Endothelial cell of umbilical vein (primary cell): ENCODE data around the gene RAPH1. TPM values are rescaled to one million over a fixed set of nuclear protein-coding genes. Genes with fewer than 3 reads are reported as not detected.

Experiments
- BruUV-seq: library from RNA; stranded (reverse); fragments of 400-500 nt; replicated peaks from 2 replicates; lab custom pipeline; 2021; lab: Mats Ljungman, UMichigan
- CTCF ChIA-PET: fragments of 300-600, 350-600 bp; sonication (Branson Sonifier 250); formaldehyde crosslinking; loops from one replicate; lab custom pipeline; 2021; ENCODE audit warnings: antibody characterized with exemption, inconsistent platforms; lab: Charles Lee
- POLR2A ChIA-PET: fragments of 300-600, 350-600 bp; sonication (Branson Sonifier 250); formaldehyde crosslinking; loops from one replicate; lab custom pipeline; 2021; ENCODE audit warnings: antibody characterized with exemption, inconsistent platforms; lab: Charles Lee
- DNase-seq: peaks from one replicate; pipeline ENCODE4 v3.0.0-alpha.2; 2011; ENCODE audit warnings: low read depth, low spot score
- FAIRE-seq: peaks from 2 replicates; lab custom pipeline; 2011; peaks lifted over from hg19 to GRCh38; lab: Jason Lieb, UNC
- H2AFZ ChIP-seq: 2 replicates; pipeline ENCODE4 v1.6.0; 2012; ENCODE audit warnings: low read depth, low read length, control low read depth, inconsistent platforms
- H3K27ac ChIP-seq: 2 replicates; pipeline ENCODE4 v1.5.1; 2011; ENCODE audit warnings: low read depth, mild to moderate bottlenecking, control low read depth, low read length, moderate library complexity; ENCODE audit not compliant: insufficient read depth
- H3K27me3 ChIP-seq, 2 experiments: 2 replicates each; pipeline versions ENCODE4 v1.6.0 to v1.6.1; 2011; ENCODE audit warnings: low read length in 2 of 2, mixed read lengths in 1 of 2; ENCODE audit not compliant: control insufficient read depth in 2 of 2, insufficient read depth in 2 of 2
- H3K36me3 ChIP-seq, 2 experiments: 2 replicates in 1 of 2; 3 replicates in 1 of 2; pipeline ENCODE4 v1.5.1; 2011; ENCODE audit warnings: low read length in 2 of 2, mild to moderate bottlenecking in 1 of 2, moderate library complexity in 1 of 2; ENCODE audit not compliant: control insufficient read depth in 2 of 2, insufficient read depth in 2 of 2; ENCODE audit errors: extremely low read depth in 1 of 2
- H3K4me1 ChIP-seq: 3 replicates; pipeline ENCODE4 v1.5.1; 2011; ENCODE audit warnings: mild to moderate bottlenecking, low read length; ENCODE audit not compliant: control insufficient read depth, insufficient read depth; ENCODE audit errors: extremely low read depth
- H3K4me2 ChIP-seq: 2 replicates; pipeline ENCODE4 v1.6.1; 2011; ENCODE audit warnings: low read length, control low read depth, mixed read lengths; ENCODE audit not compliant: insufficient read depth
- H3K4me3 ChIP-seq, 3 experiments: fragments of 200-600 bp in 1 of 3; sonication (generic), shearing (Covaris generic) in 1 of 3; replicated peaks in 1 of 3; 2 replicates each; pipeline ENCODE4 v1.5.1; 2011 to 2016; ENCODE audit warnings: control low read depth in 3 of 3, low read length in 3 of 3, mild to moderate bottlenecking in 2 of 3, inconsistent platforms in 1 of 3, low read depth in 1 of 3, moderate library complexity in 1 of 3; ENCODE audit not compliant: insufficient read depth in 1 of 3
- H3K79me2 ChIP-seq: 2 replicates; pipeline ENCODE4 v1.6.0; 2012; ENCODE audit warnings: low read length, inconsistent platforms; ENCODE audit not compliant: control insufficient read depth, insufficient read depth
- H3K9ac ChIP-seq: replicated peaks from 2 replicates; pipeline ENCODE3; 2011; ENCODE audit warnings: low read length, control low read depth; ENCODE audit not compliant: insufficient read depth; ENCODE audit errors: extremely low read depth
- H3K9me1 ChIP-seq: replicated peaks from 3 replicates; pipeline ENCODE4 v1.6.0; 2011; ENCODE audit warnings: mild to moderate bottlenecking, low read length; ENCODE audit not compliant: control insufficient read depth, insufficient read depth; ENCODE audit errors: extremely low read depth
- H3K9me3 ChIP-seq: replicated peaks from 2 replicates; pipeline ENCODE4 v1.5.1; 2012; ENCODE audit warnings: low read length, inconsistent platforms; ENCODE audit not compliant: control insufficient read depth, insufficient read depth
- H4K20me1 ChIP-seq: replicated peaks from 2 replicates; pipeline ENCODE3; 2011; ENCODE audit warnings: mild to moderate bottlenecking, low read length; ENCODE audit not compliant: control insufficient read depth, insufficient read depth; ENCODE audit errors: extremely low read depth
- EZH2 ChIP-seq: IDR thresholded peaks from 2 replicates; pipeline ENCODE4 v1.6.1; 2012; ENCODE audit warnings: borderline replicate concordance, low read depth, mild to moderate bottlenecking, moderate library complexity, low read length, inconsistent platforms; ENCODE audit not compliant: severe bottlenecking
- FOS ChIP-seq: IDR thresholded peaks from 2 replicates; pipeline ENCODE4 v1.6.1; 2011; ENCODE audit warnings: mild to moderate bottlenecking, low read length, moderate library complexity, borderline replicate concordance; ENCODE audit not compliant: insufficient read depth
- GATA2 ChIP-seq: IDR thresholded peaks from 2 replicates; pipeline ENCODE4 v1.7.0; 2011; ENCODE audit warnings: low read depth, mild to moderate bottlenecking, moderate library complexity, mixed read lengths, low read length; ENCODE audit not compliant: insufficient read length, insufficient read depth
- JUN ChIP-seq: IDR thresholded peaks from 2 replicates; pipeline ENCODE4 v1.6.1; 2011; ENCODE audit warnings: borderline replicate concordance, low read depth; ENCODE audit not compliant: insufficient read length, insufficient read depth
- MYC ChIP-seq: IDR thresholded peaks from one replicate; pipeline ENCODE4 v1.6.1; 2011; ENCODE audit warnings: mild to moderate bottlenecking, low read depth, low read length
- POLR2A ChIP-seq: IDR thresholded peaks from 2 replicates; pipeline ENCODE4 v1.6.1; 2012; ENCODE audit warnings: low read depth, mild to moderate bottlenecking, control low read depth, low read length
- dilution Hi-C: fragments of 300-500 bp; cut with MboI; formaldehyde crosslinking; loops from one replicate; pipeline ENCODE4 v1.15.0; 2019; ENCODE audit warnings: low sequenced_read_pairs; ENCODE audit not compliant: extremely low pct_ligation_motif_present
- intact Hi-C: fragments of 100-400 bp; cut with micrococcal nuclease; formaldehyde crosslinking; loops from one replicate; pipeline ENCODE4 v1.10.0; 2022
- polyA plus RNA-seq, 4 experiments: library from polyadenylated mRNA; depleted of rRNA in 3 of 4; stranded (reverse) in 3 of 4; unstranded in 1 of 4; fragments of >200 nt; gene quantifications; 2 replicates each; pipeline versions ENCODE4 v1.2.1 to v1.2.3, GENCODE V29; 2011 to 2012; ENCODE audit warnings: missing spikeins in 1 of 4
- total RNA-seq: library from RNA; stranded (reverse); gene quantifications from 2 replicates; pipeline ENCODE4 v1.2.3, GENCODE V29; 2021
- TF ChIP-seq, protein P1 (sequence below), 2 donors: IDR thresholded peaks; 1 replicate in 1 of 2; 2 replicates in 1 of 2; pipeline ENCODE4 v1.5.1; 2011; ENCODE audit warnings: low read length in 2 of 2, mild to moderate bottlenecking in 2 of 2, moderate library complexity in 2 of 2, control low read depth in 1 of 2, inconsistent platforms in 1 of 2, low read depth in 1 of 2; ENCODE audit not compliant: insufficient read depth in 1 of 2; ENCODE audit errors: extremely low read depth in 1 of 2
- TF ChIP-seq, protein P2 (sequence below): IDR thresholded peaks from 2 replicates; pipeline ENCODE4 v1.6.1; 2011; ENCODE audit not compliant: insufficient read depth, insufficient read length

The RAPH1 gene
- total and polyA plus RNA-seq, 2 donors (not counting 3 experiments of a cell fraction or from before 2014, with no cell fraction given) = 5.1 to 59.5 TPM

GRCh38 chr2:203453858-203454451 is 81.1 kb downstream of the RAPH1 start:
- DNase-seq = peak; percentile 67
- Histone ChIP-seq H3K4me1 (no peaks in the 10 kb centered on the region), H3K79me2 (no peaks in the 10 kb centered on the region), H3K9me3 (no peaks in the 10 kb centered on the region), H3K27ac (no peak overlapping the region), H3K36me3 (peaks cover 3 to 15% of the 10 kb centered on the region in 2 experiments), H3K4me3 (no peak overlapping the region), H3K9me1 (no peaks in the 10 kb centered on the region), H3K4me2 (no peak overlapping the region), H3K9ac (no peak overlapping the region), H4K20me1 (no peaks in the 10 kb centered on the region), H3K27me3 (no peaks in the 10 kb centered on the region), H2AFZ (no peak overlapping the region)
- FAIRE-seq = peak; percentile 93
- BruUV-seq = no TSS peak
- ChIA-PET POLR2A (no interaction called here), CTCF (interaction anchor here (0.6 to 3.3 kb wide), 11 partner anchors 12 to 865 kb away, joined by 3 to 28 read pairs (median 5); partner anchors contain the start of gene CYP20A1)
- TF ChIP-seq, protein P1, sequence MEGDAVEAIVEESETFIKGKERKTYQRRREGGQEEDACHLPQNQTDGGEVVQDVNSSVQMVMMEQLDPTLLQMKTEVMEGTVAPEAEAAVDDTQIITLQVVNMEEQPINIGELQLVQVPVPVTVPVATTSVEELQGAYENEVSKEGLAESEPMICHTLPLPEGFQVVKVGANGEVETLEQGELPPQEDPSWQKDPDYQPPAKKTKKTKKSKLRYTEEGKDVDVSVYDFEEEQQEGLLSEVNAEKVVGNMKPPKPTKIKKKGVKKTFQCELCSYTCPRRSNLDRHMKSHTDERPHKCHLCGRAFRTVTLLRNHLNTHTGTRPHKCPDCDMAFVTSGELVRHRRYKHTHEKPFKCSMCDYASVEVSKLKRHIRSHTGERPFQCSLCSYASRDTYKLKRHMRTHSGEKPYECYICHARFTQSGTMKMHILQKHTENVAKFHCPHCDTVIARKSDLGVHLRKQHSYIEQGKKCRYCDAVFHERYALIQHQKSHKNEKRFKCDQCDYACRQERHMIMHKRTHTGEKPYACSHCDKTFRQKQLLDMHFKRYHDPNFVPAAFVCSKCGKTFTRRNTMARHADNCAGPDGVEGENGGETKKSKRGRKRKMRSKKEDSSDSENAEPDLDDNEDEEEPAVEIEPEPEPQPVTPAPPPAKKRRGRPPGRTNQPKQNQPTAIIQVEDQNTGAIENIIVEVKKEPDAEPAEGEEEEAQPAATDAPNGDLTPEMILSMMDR (IDR thresholded peaks at IDR 0.05; ENCODE audit: extremely low read depth in 1 of 2, insufficient read depth in 1 of 2, low read depth in 1 of 2, low read length in 2 of 2) = peak; percentile 49 to 58
- TF ChIP-seq, protein P2, sequence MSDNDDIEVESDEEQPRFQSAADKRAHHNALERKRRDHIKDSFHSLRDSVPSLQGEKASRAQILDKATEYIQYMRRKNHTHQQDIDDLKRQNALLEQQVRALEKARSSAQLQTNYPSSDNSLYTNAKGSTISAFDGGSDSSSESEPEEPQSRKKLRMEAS = no peak
- intact Hi-C loops (loop anchor here (1.0 to 10.0 kb wide), 7 partner anchors 127 to 881 kb away; partner anchors contain the start of genes ABI2, CARF, NBEAL1 and WDR12), dilution Hi-C loops (no loop called here)

DNA sequence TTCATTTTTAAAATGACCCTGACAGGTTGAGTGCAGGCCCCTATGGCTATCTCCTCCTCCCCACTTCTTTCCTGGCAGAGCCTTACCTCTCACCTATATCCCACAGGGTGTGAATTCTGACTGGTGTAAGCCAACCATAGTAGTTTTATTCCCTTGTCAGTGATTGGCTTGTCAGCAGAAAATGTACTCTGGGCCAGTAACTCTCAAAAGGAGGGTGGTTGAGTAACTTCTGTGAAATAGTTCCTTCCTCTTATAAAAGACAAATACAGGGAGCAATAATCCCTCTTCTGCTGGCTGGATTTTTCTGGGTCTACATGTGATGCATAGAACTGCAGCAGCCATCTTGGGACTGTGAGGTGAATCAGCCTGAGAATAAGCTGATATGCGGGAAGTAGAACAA is 83.4 kb downstream of the RAPH1 start:
- Histone ChIP-seq H3K27ac (no peak overlapping the region), H3K9me3 (no peaks in the 10 kb centered on the region), H3K36me3 (peaks cover 3 to 21% of the 10 kb centered on the region in 2 experiments), H3K9ac (no peak overlapping the region), H2AFZ (no peak overlapping the region), H3K79me2 (no peaks in the 10 kb centered on the region), H3K4me1 (peaks cover 2% of the 10 kb centered on the region), H3K27me3 (no peaks in the 10 kb centered on the region), H4K20me1 (no peaks in the 10 kb centered on the region), H3K9me1 (no peaks in the 10 kb centered on the region), H3K4me3 (no peak overlapping the region), H3K4me2 (no peak overlapping the region)
- no peak for FAIRE-seq
- DNase-seq = no peak
- intact Hi-C loops = loop anchor here (2.0 to 10.0 kb wide), 4 partner anchors 124 to 879 kb away; partner anchors contain the start of genes ABI2, CARF, NBEAL1 and WDR12
- TF ChIP-seq MYC (no peak), GATA2 (no peak), FOS (no peak), JUN (no peak), EZH2 (no peak), POLR2A (no peak)
- TF ChIP-seq, protein P2 = no peak
- ChIA-PET POLR2A (no interaction called here), CTCF (interaction anchor here (1.2 kb wide), 1 partner anchor 10 kb away, joined by 3 read pairs; no protein-coding TSS in a partner anchor)
- no TSS peak for BruUV-seq
- dilution Hi-C loops = no loop called here
